Hepatocyte (in vitro differentiated cells): ENCODE results near the gene SCAF1.

Source experiments
- CTCF ChIP-seq: fragments of 200-600 bp; sonication (generic); IDR thresholded peaks from 2 replicates; pipeline ENCODE4 v1.5.1; 2016; ENCODE audit warnings: antibody characterized with exemption, mild to moderate bottlenecking; ENCODE audit not compliant: poor library complexity
- EZH2 ChIP-seq: fragments of 200-600 bp; sonication (generic); IDR thresholded peaks from 2 replicates; pipeline ENCODE4 v1.6.1; 2016; ENCODE audit warnings: antibody characterized with exemption, mild to moderate bottlenecking, borderline replicate concordance

- no peak for TF ChIP-seq CTCF
- no peak for TF ChIP-seq EZH2
Observed at GRCh38 chr19:49676784-49677230, 34.8 kb downstream of the SCAF1 start.
